CD4-positive, alpha-beta T cell treated with Interleukin-4 for 1 hour (primary cell): ENCODE data around the gene C22orf15.
"Not testable (repeated sequence)": the region's sequence is repeated elsewhere in the genome, so short reads cannot be mapped to it uniquely, and the experiment has no call there.

Experiments
- DNase-seq, 2 donors: peaks; one replicate each; pipeline ENCODE4 v3.0.0-alpha.2; 2020 to 2022

C22orf15 gene

DNA sequence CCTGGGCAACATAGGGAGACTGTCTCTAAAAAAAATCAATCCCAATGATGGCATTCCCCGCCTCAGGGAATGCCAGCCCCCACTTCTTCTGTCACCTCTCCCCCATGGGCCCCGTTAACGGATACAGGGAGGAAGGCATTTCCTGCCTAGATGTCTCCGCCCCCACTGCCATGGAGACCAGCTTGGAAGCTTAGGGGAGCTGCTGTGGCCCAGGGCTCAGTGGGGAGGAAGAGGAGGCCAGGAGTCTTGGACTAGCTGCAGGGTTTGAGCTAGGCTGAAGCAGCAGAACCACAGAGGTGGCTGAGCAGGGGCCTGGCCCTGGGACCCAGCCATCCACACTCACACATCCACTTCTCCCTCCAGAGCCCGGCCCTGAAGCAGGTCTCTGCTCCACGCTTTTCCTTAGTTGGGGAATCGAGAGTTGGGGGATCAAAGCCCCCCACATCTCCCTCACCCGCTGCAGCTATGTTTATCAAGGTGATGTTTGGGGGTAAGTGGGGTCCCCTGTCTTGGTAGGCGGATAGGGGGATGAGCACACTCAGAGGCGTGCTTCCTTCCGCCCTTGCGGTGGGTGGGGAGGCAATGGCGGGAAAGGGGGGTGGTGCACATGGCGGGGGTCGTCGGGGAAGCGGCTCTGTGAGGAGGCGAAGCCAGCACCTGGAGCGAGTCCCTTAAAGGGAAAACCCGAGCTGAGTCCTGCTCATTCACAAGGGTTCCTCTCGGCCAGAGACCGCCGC is at the start of gene C22orf15:
C22orf15 (plus strand) TSS at position 149 of the 737 bp plus-strand sequence; CDS start at position 466, 317 bp downstream.
- DNase-seq, result peak in 1 of 2 donors; percentile 7

- no peak for DNase-seq
Observed at GRCh38 chr22:23713696-23714595, 48.8 kb upstream of the C22orf15 start.

DNA sequence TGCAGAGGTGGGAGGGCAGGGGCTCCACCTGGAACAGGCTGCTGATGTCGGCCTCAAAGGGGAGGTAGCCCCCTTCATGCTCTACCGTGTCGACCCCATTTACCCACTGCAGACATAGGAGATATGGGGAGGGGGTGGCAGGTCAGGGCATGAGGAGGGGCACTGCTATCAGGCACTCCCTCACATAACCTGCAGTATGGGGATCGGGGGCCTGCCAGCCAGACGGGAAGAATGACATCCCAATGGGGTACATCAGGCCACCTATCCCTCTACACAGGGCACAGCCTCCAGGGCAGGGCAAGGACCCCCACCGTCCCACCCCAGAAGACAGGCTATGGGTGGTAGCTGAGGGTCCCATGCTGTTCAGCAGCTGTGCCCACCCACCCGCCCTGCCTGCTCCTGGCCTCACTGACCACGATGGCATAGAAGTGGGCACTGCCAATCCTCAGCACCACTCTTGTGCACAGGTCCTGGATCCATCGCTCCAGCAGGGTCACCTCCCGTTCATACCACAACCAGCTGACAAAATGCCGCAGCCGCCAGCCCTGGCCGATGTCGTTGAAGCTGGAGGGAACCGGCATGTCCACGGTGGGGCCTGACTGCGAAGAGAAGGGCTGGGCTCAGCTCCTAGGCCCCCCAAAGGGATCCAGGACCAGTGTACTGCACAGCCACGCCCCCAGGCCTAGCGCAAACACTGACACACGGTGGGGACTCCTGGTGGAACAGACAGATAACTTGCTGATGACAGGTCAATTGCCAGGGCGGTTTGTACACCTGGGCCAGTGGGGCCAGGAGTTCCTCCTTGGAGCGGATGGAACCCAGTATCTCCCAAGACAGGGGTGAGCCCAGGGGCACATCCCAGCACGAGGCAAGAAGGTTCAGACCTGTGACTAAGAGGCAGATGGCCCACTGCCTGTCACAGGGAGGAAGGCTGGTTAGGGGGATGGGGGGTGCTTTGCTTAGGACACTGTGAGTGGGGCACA is 47.9 kb upstream of the C22orf15 start:
- DNase-seq, result no peak

DNA sequence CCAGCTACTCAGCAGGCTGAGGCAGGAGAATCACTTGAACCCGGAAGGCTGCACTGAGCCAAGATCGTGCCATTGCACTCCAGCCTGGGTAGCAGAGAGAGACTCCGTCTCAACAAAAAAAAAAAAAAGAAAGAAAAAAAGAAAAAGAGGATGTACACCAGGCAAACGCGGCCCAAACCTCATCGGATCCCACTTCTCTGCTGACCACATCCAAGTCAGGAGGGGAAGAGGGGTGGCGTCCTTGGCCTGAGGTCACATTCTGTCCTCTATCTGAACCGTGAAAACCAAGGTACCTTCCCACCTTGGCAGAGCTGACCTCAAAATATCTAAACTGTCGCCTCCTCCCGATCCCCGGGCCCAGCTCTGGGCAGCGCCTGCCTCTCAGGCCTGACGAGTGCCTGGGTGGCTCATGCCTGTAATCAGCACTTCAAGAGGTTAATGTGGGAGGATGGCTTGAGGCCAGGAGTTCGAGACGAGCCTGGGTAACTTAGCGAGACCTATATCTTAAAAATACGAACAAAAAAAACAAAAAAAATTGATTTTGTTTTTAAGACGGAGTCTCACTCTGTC is 46.9 kb upstream of the C22orf15 start:
- no peak for DNase-seq

GRCh38 chr22:23716811-23717801 is 45.7 kb upstream of the C22orf15 start:
- peak; percentile 85 to 87 for DNase-seq

DNA sequence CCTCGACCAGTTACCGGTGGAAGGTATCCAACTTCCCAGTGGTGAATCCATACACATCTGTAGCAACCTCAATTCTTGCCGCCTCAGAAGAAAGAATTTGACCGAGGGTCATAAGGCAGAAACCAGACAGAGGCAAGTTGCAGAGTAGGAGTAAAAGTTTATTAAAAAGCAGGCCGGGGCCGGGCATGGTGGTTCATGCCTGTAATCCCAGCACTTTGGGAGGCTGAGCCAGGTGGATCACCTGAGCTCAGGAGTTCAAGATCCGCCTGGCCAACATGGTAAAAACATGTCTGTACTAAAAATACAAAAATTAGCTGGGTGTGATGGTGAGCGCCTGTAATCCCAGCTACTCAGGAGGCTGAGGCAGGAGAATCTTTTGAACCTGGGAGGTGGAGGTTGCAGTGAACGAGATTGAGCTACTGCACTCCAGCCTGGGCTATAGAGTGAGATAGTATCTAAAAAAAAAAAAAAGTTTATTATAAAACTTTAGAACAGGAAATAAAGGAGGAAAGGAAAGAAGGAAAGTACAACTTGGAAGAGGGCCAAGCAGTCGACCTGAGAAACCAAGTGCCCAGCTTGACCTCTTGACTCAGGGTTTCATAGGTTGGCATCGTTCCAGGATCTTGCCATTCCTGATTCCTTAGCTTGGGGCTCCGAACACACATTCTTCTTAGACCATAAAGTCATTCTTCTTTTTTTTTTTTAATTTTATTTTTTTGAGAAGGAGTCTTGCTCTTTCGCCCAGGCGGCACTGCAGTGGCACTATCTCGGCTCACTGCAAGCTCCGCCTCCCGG is 44.2 kb upstream of the C22orf15 start:
- no peak for DNase-seq

GRCh38 chr22:23720855-23721254 is 41.9 kb upstream of the C22orf15 start:
- no peak for DNase-seq

GRCh38 chr22:23722160-23722559 is 40.6 kb upstream of the C22orf15 start:
- DNase-seq, result no peak

DNA sequence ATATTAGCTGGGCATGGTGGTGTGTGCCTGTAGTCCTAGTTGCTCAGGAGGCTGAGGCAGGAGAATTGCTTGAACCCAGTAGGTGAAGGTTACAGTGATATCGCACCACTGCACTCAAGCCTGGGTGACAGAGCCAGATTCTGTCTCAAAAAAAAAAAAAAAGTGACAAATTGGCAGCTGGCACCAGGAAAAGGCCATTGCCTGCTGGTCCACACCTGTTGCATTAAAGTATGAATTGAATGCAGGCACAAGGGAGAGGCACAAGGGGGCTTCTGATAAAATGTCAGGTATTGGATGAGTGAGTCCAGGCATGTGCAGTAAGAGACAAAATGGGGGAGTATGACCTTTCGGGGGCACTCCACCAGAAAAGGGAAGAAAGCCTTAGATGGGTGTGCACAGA is 40.1 kb upstream of the C22orf15 start:
- DNase-seq, result no peak

DNA sequence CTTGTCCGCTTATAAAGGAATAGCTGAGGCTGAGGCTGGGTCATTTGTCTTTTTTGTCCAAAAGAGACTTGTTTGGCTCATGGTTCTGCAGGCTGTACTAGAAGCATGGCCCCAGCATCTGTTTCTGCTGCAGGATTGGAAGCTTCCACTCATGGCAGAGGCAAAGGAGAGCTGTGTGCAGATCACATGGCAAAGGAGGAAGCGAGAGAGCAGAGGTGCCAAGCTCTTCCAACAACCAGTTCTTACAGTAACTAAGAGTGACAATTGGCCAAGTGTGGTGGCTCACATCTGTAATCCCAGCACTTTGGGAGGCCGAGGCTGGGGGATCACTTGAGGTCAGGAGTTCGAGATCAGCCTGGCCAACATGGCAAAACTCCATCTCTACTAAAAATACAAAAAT is 34.7 kb upstream of the C22orf15 start:
- DNase-seq, result not testable (repeated sequence)

- no peak for DNase-seq
Observed at GRCh38 chr22:23737696-23738095, 25.1 kb upstream of the C22orf15 start.

GRCh38 chr22:23742505-23743264 is 20.1 kb upstream of the C22orf15 start:
- DNase-seq, result no peak

- DNase-seq, result no peak
Observed at GRCh38 chr22:23743303-23743705, 19.5 kb upstream of the C22orf15 start.

DNA sequence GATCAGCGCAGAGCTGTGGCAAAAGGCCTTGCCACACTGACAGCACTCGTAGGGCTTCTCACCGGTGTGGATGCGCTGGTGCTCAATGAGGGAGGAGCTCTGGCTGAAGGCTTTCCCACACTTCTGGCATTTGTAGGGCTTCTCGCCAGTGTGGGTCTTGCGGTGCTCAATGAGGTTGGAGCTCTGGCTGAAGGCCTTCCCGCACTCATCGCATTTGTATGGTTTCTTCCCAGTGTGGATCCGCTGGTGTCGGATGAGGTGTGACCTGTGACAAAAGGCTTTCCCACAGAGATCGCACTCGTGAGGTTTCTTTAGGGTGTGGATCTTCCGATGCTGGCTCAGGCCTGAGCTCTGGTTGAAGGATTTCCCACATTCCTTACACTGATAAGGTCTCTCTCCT is 18.8 kb upstream of the C22orf15 start:
- DNase-seq, result no peak

DNA sequence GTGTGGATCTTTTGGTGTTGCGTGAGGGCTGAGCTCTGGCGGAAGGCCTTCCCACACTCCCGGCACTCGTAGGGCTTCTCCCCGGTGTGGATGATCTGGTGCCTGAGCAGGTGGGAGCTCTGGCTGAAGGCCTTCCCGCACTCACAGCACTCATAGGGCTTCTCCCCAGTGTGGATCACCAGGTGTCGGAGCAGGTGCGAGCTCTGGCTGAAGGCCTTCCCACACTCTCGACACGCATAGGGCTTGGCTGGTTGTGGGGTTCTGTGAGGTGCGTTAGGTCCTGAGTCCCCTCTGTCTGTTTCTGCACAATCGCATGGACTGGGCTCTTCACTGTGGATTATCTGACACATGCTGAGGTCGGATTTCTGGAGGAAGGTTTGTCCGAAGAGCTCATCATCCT is 18.3 kb upstream of the C22orf15 start:
- no peak for DNase-seq

DNA sequence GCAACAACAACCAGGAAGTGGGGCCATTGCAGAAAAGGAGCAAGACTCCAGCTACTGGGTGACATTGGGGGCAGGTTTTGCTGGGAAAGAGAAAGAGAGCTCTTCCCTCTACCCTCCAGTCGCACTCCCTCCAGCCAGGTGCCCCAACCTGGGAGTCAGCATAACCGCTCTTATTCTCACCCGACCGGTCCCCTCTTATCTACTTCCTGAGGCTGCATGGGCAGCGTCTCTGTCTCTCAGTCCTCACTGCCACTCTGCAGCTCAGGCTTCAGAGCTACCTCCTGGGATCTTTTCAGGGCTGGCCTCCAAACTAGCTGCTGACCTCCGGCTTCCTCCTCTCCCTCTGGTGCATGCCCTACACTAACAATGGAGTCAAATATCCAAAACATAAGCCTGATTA is 17.0 kb upstream of the C22orf15 start:
- no peak for DNase-seq

- no peak for DNase-seq
Observed at GRCh38 chr22:23749841-23750301, 12.9 kb upstream of the C22orf15 start.

DNA sequence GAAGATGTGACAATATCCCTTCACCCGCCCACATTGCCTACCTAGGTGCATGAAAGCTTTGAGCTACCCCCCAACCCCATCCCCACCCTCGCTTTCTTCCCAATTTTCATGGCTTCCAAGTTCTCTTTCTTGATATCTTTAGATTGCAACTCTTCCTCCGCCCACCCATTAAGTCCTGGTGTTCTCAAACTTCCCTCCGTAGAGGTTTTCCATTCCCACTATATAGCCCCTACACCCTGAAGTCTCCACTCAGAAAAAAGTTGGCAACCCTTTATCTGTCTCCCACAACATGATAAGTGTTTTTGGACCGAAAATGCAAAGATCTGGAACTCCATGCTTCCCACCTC is 12.4 kb upstream of the C22orf15 start:
- DNase-seq, result no peak

DNA sequence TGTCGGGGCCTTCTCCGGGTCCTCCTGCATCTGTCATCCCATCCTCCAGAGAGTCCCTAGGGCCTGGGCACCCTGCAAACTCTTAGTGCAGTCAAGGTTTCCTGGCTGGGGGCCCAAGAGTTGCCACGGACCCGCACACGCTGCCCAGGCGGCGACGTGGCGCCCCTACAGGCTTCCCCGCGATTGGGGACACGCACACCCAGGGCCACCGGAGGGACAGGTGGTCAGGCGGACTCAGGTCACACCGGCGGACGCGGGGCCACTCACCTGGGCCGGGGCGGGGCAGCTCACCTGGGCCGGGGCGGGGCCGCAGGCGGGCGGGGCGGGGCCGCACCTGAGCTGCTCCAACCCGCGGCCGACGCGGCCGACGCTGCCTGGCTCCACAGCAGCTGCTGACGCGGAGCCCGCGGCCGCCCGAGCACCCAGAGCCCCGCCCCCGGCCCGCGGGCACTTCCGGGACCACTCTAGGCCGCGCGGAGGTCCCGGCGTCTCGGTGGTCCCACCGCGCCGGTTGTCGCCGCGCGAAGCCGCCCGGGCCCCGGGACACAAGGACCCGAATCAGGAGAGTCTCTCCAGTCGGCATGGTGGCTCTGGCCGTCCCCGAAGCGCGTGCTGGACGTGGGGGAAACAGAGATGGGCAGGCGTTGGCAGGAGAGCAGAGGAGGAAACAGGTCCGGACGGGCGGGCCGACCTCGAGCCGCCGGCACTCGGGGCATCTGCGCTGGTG is 11.9 kb upstream of the C22orf15 start, which contains the start of gene ZNF70:
ZNF70 (minus strand) TSS at position 399 of the 727 bp plus-strand sequence. CDS start 5,972 bp downstream, outside the sequence.
- peak; percentile 87 to 88 for DNase-seq
